Measurements from ENCODE around the gene CLECL1. TPM values are rescaled to one million over a fixed set of nuclear protein-coding genes. Genes with fewer than 3 reads are reported as not detected.

CLECL1 gene
- total RNA-seq = 0.76 TPM
- long read RNA-seq, partial matches to known transcripts = 0 of 2 reads
- long read RNA-seq, other reads (novel, unspliced or antisense) = 2 of 2 reads

DNA sequence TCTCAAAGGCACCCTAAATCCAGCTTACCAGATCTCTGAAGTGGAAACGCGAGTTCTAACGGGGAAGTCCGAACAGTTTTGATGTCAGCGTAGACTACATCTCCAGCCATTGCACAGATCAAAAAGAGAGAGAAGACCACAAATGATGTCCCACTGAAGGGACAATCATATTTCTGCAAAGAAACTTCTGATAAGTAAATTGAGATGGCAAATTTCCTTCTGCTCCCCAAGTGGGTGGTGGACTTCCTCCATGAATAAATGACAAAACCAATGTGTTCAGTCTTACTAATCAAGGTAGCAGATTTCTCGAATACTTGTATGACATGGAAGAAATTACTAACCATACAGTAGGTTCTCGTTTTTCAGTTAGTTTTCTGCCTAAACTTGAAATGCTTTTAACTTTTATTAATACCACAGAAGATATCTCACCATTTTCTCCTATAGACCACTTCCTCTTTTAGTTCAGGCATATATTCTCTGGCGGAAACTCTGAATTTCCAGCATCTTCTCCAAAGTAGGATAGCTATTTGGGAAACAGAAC lies at the start of gene CLECL1:
TSS of gene CLECL1 (minus strand) at position 177 of the 541 bp plus-strand sequence.
- DNase-seq (ENCODE audit: missing footprints) (no peak), ATAC-seq (no peak)
- intact Hi-C loops (cut with DNase I) = no loop called here

DNA sequence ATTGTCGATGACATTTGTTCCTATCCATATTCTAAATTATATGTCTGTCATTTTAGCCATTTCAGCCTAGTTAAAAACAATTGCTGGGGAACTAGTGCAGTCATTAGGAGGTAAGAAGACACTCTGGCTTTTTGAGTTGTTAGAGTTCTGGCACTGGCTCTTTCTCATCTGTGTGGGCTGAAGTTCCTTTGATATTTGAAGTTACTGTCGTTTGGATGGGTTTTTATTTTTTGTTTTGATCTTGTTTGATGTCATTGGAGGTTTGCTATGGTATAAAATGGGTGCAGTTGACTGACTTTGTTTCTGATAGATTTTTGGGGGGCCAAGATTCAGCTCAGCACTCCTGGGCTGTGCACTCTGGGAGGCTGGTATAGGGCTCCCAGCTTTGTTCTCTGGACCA lies 48.5 kb upstream of the CLECL1 start:
- intact Hi-C loops (cut with DNase I) = no loop called here
- no peak for DNase-seq (ENCODE audit: missing footprints)
- no peak for ATAC-seq

DNA sequence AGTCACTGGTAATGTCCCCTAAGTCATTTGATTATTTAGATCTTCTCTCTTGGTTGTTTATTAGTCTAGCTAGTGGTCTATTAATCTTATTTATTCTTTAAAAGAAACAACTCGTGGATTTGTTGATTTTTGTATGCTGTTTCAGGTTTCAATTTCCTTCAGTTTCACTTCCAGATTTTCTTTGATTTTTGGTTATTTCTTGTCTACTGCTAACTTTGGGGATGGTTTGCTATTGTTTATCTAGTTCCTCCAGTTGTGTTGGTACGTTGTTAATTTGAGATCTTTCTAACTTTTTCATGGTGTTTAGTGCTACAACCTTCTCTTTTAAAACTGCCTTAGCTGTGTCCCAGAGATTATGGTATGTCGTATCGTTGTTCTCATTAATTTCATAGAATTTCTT lies 46.3 kb upstream of the CLECL1 start:
- ATAC-seq = no peak
- intact Hi-C loops (cut with DNase I) = no loop called here
- no peak for DNase-seq (ENCODE audit: missing footprints)

DNA sequence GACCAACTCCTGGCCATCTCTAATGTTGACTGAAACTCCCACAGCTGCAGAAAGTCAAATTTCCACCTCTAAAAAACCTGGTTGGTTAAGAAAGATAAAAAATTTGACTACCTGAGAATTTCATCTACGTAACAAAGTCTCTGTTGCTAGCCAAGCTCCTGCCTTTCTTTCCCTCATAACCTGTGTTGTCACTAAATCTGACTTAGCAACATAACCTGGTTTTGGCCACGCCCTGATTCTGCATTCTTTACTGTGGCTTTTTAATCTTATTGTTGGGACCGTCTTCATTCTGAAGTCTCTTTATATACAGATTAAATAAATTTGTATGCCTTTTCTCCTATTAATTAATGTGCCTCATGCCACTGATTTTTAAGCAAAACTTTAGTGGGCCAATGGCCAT lies 43.9 kb upstream of the CLECL1 start:
- intact Hi-C loops (cut with DNase I) = no loop called here
- ATAC-seq = no peak
- DNase-seq (ENCODE audit: missing footprints) = no peak

DNA sequence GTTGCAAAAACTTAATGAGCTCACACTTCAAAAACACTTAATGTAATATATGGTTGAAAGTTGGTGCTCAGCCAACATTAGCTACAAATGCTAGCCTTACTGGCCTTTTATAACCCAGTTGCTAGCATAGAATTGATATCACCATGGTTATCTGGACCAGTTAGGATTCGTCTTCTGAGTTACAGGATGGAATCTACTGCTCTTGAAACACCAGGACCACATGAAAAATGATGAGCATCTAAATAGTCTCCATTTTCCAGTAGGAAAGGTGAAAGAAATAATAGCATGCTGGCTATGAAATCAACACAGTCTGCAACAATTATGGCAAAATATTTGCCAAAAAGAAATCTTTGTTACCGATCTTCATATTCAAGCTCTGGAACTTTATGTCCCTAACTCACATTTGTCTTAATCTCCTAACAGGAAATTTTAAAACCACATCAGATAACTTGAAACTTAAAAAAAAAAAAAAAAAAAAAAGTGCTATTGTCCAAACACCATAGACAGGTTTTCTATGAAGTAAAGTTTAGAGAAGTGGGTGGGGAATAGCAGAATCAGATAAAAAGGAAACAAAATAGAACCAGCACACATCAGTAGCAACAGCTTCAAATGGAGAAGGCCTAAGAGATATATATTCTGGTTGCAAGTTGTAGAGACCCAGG lies 40.5 kb upstream of the CLECL1 start:
- no peak for DNase-seq (ENCODE audit: missing footprints)
- intact Hi-C loops (cut with DNase I) = no loop called here
- no peak for ATAC-seq

DNA sequence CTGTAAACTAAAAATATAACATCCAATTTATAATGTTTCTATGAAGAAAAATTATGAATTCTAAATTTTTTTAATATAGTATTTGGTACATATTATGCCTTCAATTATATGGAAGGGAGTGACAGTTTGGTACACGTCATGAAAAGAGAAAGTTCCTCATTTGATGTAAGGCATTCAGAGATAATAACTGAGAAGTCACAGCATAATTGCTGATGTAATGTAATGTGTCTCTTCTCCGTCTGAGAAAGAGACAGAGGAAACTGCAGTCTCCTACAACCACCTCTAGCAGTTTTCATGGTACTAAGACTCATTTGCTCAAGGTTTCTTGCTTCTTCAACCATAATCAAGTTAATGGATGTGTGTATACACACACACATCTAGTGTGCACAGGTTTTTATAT lies 30.1 kb upstream of the CLECL1 start:
- ATAC-seq (no peak), DNase-seq (ENCODE audit: missing footprints) (no peak)
- intact Hi-C loops (cut with DNase I) = no loop called here

DNA sequence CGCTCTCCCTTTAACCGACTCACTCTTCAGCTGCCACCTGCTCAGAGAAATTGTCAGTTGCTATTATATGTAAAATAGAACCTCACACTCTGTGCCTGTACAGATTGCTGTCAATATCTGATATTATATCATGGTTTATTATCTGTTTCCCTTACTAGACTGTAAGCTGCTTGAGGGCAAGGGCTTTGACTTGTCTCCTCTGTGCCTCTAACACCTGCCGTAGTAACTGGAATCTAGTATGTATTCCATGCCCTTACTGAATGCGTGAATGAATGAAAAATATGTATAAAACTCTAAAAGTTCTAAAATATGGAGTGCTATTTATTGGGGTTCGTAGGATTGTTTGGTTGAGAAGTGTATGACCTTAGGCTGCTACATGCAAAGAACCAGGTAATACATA lies 29.5 kb upstream of the CLECL1 start:
- DNase-seq (ENCODE audit: missing footprints) (no peak), ATAC-seq (no peak)
- intact Hi-C loops (cut with DNase I) = no loop called here

DNA sequence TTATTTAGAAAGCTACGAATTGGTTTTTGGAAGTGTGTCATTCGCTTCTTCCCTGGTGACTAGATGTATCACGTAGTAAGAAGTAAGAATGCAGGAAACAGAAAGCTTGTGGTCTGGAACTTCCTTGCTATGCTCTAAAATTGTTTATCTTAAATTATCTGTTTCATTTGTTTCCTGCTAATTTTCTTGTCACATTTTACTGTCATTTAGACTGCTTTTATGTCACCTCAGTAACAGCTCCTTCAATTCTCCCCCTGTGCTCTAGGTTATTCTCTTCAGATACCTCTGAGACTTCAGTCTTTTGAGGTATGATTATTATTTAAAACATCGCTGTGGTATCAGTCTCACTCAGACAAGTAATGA lies 28.5 kb upstream of the CLECL1 start:
- DNase-seq (ENCODE audit: missing footprints) (no peak), ATAC-seq (no peak)
- intact Hi-C loops (cut with DNase I) = no loop called here

DNA sequence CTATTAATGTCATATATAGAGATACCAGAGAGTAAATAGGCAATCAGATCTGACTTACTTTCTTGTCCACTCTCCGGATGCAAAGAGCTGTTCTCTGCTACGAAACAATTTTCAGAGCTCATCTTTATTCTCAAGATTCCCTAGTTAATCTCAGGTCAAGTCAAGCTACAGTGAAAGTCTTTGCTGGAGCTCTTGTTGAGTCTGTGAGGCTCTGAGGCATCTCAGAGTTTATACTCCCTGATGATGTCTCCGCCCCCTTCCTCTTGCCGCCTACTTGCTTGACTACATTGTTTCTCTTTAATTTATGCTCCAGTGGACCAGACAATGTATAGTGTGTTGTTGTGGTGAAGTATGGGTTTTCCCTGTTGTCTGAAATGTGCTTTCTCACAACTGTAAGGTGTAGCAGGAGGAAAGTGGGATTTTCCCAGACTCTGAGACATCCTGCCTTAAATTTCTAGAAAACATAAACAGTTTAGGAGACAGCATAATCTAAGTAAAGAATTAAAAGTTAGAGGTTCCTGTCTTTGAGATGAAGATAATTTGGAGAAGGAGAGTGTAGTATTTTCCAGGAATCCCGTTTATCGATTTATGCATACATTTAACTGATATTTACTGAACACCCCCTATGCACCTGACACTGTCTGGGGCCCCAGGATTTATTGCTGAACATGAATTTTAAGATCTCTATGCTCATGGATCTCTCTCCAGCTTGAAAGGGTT lies 28.0 kb upstream of the CLECL1 start, which contains the start of gene CD69:
TSS of gene CD69 (minus strand) at position 203 of the 720 bp plus-strand sequence. CDS start at position 122, 81 bp downstream.
- DNase-seq (ENCODE audit: missing footprints) (no peak), ATAC-seq (no peak)
- intact Hi-C loops (cut with DNase I) = no loop called here

DNA sequence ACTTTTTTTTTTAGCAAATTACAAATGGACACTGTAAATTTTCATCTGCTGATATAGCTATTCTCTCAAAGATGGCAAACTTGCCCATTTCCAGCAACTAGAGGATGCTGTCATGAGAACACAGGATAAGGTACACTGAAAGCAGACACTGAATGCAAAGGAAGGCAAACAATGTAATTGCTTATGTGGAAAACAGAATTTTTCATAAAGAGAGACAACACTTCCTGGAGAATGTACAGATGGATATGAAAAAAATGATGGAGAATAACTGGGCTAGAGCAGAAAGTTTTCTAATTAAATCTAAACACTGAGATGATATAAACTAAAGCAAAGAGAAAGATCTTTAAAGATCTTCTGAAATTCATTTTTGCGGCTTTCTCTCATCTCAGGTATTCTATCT lies 27.2 kb upstream of the CLECL1 start:
- DNase-seq (ENCODE audit: missing footprints) (no peak), ATAC-seq (no peak)

DNA sequence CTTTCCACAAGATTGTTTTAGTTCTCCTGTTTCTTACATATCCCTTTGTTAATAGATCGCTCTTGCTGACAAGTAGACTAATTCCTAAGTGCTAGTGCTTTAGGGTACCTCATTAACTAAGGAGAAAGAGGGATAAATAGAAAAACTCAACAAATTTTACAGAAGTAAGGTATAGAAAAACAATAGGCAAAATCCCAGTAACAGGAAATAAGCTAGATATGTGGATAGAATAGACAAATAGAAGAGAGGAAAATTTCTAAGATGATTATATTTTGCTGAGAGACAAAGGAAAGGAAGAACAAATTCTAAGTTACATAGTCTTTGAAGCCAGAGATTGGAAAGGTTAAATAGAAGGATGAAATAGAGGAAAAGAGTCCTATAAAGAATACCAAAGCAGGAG lies 26.8 kb upstream of the CLECL1 start:
- DNase-seq (ENCODE audit: missing footprints) = no peak
- intact Hi-C loops (cut with DNase I) = loop anchor here (10.0 kb wide), 1 partner anchor 805 kb away; no protein-coding TSS in a partner anchor
- ATAC-seq = no peak

More for the DNA sequence above, 27.2 kb upstream of the CLECL1 start:
- intact Hi-C loops (cut with DNase I) = no loop called here

DNA sequence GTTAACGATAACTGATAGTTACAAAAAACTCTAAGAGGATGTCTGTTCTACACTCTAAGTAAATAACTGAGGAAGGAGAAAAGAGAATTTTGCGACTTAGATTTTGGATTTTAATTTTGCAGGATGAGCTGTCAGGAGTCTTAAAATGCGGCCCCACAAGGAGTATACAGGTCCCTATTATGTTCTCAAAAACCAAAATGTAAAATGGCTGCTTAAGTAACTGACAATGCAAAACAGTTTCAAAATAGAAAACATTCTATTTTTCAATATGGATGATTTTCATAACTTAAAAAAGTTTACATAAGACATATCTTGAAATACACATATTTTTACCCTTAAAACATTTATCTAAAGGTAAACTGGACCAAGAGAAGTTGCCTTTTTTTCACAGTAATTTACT lies 25.2 kb upstream of the CLECL1 start:
- ATAC-seq (no peak), DNase-seq (ENCODE audit: missing footprints) (no peak)
- intact Hi-C loops (cut with DNase I) = loop anchor here (10.0 kb wide), 1 partner anchor 807 kb away; no protein-coding TSS in a partner anchor

DNA sequence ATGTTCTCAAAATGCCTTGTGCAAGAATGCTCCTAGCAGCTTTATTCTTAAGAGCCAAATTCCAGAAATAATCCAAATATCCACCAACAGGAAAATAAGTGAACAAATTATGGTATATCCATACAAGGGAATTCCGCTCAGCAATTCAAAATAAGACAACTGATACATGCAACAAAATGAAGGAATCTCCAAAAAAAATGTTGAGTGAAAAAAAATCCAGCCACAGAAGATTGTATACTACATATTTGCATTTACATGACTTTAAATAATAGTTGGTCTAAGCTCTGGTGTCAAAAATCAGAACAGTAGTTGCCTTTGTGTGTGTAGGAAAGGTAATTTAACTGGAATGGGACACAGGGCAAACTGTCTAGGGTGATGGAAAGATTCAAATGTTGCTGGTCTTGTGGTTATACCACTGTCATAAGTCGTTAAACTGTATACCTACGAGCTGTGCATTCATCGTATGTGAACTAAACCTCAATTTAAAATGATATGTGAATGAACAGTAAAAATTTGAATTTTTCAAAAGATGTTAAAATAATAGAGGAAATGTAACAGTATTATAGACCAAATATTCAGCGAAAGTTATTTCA lies 24.6 kb upstream of the CLECL1 start:
- ATAC-seq (no peak), DNase-seq (ENCODE audit: missing footprints) (no peak)
- intact Hi-C loops (cut with DNase I) = loop anchor here (10.0 kb wide), 1 partner anchor 807 kb away; no protein-coding TSS in a partner anchor

DNA sequence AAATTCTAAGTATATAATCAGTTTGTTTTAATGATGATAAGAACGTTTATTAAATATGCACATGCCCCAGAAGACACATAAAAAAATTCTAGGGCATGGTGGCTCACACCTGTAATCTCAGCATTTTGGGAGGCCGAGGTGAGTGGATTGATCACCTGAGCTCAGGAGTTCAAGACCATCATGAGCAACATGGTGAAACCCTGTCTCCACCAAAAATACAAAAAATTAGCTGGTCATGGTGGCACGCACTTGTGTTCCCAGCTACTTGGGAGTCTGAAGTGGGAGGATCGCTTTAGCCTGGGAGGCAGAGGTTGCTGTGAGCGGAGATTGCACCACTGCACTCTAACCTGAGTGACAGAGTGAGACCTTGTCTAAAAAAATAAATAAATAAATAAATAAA lies 23.8 kb upstream of the CLECL1 start:
- intact Hi-C loops (cut with DNase I) = loop anchor here (10.0 kb wide), 1 partner anchor 808 kb away; no protein-coding TSS in a partner anchor
- ATAC-seq = no peak
- DNase-seq (ENCODE audit: missing footprints) = no peak

DNA sequence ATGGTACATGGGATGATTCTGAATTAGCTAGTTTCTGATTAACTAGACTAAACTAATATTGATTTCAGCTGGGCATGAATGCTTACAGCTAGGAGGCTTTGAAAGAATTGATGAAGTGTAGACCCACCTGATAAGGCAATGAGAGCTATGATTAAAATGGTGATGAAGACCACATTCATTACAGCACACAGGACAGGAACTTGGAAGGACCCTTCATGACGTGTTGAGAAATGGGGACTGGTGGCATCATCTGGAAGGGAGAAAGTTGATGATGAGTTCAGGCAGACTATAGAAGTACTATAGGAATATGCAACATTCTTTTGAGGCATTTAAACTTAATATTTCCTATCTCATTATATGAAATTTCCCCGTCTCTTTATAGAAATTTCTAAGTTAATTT lies 23.3 kb upstream of the CLECL1 start:
- ATAC-seq = no peak
- intact Hi-C loops (cut with DNase I) = loop anchor here (10.0 kb wide), 1 partner anchor 809 kb away; no protein-coding TSS in a partner anchor
- no peak for DNase-seq (ENCODE audit: missing footprints)

DNA sequence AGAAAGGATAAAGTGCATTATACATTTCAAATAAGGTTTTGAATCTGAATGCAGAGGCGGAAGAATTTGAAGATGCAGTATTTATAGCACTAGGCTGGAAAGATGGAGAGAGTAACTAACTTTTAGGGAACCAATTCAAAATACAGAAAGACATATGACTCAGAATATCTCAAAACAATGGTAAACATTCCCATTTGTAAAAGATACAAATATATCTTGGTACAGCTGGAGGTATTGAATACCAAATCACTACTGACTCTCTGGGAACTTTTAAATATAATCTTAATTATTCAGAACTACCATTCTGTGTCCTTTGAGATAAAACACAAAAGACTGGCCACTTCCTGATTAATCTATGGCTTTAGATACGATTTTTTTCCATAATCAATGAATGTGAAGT lies 22.7 kb upstream of the CLECL1 start:
- intact Hi-C loops (cut with DNase I) = loop anchor here (10.0 kb wide), 1 partner anchor 809 kb away; no protein-coding TSS in a partner anchor
- ATAC-seq = no peak
- DNase-seq (ENCODE audit: missing footprints) = no peak

DNA sequence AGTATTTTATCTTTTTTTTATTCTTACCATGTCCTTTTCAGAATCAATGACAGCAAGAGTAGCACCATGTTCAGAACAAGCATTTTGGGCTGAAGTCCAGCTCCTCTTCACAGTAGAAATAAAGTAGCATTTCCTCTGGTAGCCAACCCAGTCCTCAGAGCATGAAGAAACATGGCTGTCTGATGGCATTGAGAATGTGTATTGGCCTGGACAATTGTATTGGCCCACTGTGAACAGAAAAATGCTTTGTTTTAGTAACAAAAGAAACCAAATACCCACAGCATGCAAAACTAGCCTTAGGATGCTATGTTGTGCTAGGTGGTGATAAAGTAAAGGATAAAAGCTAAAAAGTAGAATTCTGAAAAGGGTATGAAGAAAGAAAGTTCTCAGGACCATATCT lies 22.1 kb upstream of the CLECL1 start:
- intact Hi-C loops (cut with DNase I) = loop anchor here (10.0 kb wide), 1 partner anchor 810 kb away; no protein-coding TSS in a partner anchor
- ATAC-seq (no peak), DNase-seq (ENCODE audit: missing footprints) (no peak)

DNA sequence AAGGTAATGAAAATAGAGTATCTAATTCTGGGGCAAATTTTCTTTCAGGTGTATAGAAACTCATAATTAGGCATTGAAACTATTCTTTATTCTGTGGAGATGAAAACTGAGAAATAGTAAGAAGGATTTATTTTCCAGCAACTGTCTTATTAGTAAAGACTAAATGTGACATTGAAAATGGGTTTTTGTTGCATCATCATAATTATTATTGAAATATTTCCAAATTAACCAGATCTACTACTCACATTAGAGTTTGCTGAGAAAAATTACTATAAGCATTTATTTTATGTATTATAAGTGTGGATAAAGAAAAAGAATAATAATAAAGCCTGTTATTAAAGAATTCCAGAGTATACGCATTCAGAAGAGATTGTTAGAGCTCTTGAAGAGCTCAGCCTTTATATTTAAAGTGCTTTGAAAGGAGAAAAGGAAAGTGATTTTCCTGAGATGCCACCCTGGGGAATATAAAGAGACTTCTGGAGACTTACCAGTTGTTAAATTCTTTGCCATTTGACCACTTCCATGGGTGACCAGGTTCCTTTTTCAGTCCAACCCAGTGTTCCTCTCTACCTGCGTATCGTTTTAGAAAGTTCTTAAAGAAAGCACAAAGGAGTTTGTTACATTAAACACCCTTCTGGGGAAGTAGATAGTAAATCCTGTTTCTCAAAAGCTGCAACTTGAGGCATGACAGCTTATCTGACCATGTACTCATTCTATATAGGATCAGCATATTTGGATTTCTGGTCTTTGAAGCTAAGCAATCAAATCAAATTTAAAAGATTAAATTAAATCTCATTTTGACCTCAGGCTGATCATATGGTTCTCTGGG lies 21.4 kb upstream of the CLECL1 start:
- no peak for ATAC-seq
- intact Hi-C loops (cut with DNase I) = loop anchor here (5.0 to 10.0 kb wide), 2 partner anchors 388 to 810 kb away; no protein-coding TSS in a partner anchor
- DNase-seq (ENCODE audit: missing footprints) = no peak

All from Right ventricle myocardium inferior (tissue), 1 donor.